GM12878 (cell line): Measurements from ENCODE around the gene PPT2. TPM values are rescaled to one million over a fixed set of nuclear protein-coding genes. Genes with fewer than 3 reads are reported as not detected.

Experiments used
- ATAC-seq: fragments of 200-7000 bp; cut with Tn5 transposase; 3 replicates; pipeline ENCODE4 v1.9.1; 2020; ENCODE audit warnings: mild to moderate bottlenecking, moderate library complexity
- BruUV-seq: library from RNA; stranded (reverse); fragments of 400-500 nt; replicated peaks from 2 replicates; lab custom pipeline; 2021; lab: Mats Ljungman, UMichigan
- CTCF ChIA-PET: fragments of 300-600 bp; sonication (Branson Sonifier 250); formaldehyde crosslinking; extraction: SDS; loops from one replicate; lab custom pipeline; 2021; ENCODE audit warnings: inconsistent platforms; lab: Yijun Ruan, JAX
- POLR2A ChIA-PET: fragments of 350-600 bp; formaldehyde crosslinking; extraction: SDS; loops from one replicate; lab custom pipeline; 2021; ENCODE audit warnings: inconsistent platforms; lab: Charles Lee
- RAD21 ChIA-PET: fragments of 300-600 bp; sonication (Branson Sonifier 250); formaldehyde crosslinking; loops from one replicate; lab custom pipeline; 2023; ENCODE audit warnings: antibody characterized with exemption; ENCODE audit not compliant: unreplicated experiment; lab: Charles Lee
- SMC1A ChIA-PET: fragments of 300-600 bp; sonication (Branson Sonifier 250); formaldehyde crosslinking; loops from one replicate; lab custom pipeline; 2023; ENCODE audit not compliant: unreplicated experiment, uncharacterized antibody; lab: Charles Lee
- DNase-seq: peaks from one replicate; pipeline ENCODE4 v3.0.0-alpha.2; 2011; ENCODE audit warnings: low read depth, low spot score
- FAIRE-seq: peaks from 3 replicates; lab custom pipeline; 2011; peaks lifted over from hg19 to GRCh38; lab: Jason Lieb, UNC
- H2AFZ ChIP-seq: 2 replicates; pipeline ENCODE4 v1.6.0; 2011; ENCODE audit warnings: low read depth, low read length, control low read depth; ENCODE audit not compliant: control insufficient read depth
- H3K27ac ChIP-seq: 2 replicates; pipeline ENCODE4 v1.5.1; 2011; ENCODE audit warnings: control low read depth; ENCODE audit not compliant: control insufficient read depth, insufficient read depth
- H3K27me3 ChIP-seq, 2 experiments: replicated peaks in 1 of 2; 2 replicates each; pipeline versions ENCODE4 v1.6.0 to v1.6.1; 2011; ENCODE audit warnings: low read length in 1 of 2; ENCODE audit not compliant: control insufficient read depth in 2 of 2, insufficient read depth in 2 of 2
- H3K36me3 ChIP-seq, 2 experiments: 2 replicates each; pipeline ENCODE4 v1.5.1; 2011; ENCODE audit warnings: low read length in 1 of 2; ENCODE audit not compliant: control insufficient read depth in 2 of 2, insufficient read depth in 2 of 2
- H3K4me1 ChIP-seq: 2 replicates; pipeline ENCODE4 v1.6.1; 2011; ENCODE audit warnings: mild to moderate bottlenecking, low read length, moderate library complexity, mixed read lengths; ENCODE audit not compliant: control insufficient read depth, insufficient read depth
- H3K4me2 ChIP-seq: 2 replicates; pipeline ENCODE4 v1.6.0; 2011; ENCODE audit warnings: control low read depth; ENCODE audit not compliant: control insufficient read depth, insufficient read depth
- H3K4me3 ChIP-seq: fragments of 200-600 bp; sonication (generic); 2 replicates; pipeline ENCODE4 v1.5.1; 2016
- H3K79me2 ChIP-seq: 2 replicates; pipeline ENCODE4 v1.6.0; 2011; ENCODE audit warnings: low read length; ENCODE audit not compliant: control insufficient read depth, insufficient read depth
- H3K9ac ChIP-seq: 2 replicates; pipeline ENCODE4 v1.8.0; 2011; ENCODE audit warnings: low read length, control low read depth, mixed read lengths; ENCODE audit not compliant: control insufficient read depth, insufficient read depth
- H3K9me3 ChIP-seq: replicated peaks from 3 replicates; pipeline ENCODE4 v1.5.1; 2011; ENCODE audit warnings: mild to moderate bottlenecking, low read length; ENCODE audit not compliant: control insufficient read depth, insufficient read depth
- H4K20me1 ChIP-seq: 2 replicates; pipeline ENCODE4 v1.6.0; 2011; ENCODE audit not compliant: control insufficient read depth, insufficient read depth
- CBX3 ChIP-seq: fragments of 200-600 bp; sonication (generic); IDR thresholded peaks from 2 replicates; pipeline ENCODE4 v1.6.1; 2016; ENCODE audit warnings: low read depth, borderline replicate concordance
- FOS ChIP-seq: IDR thresholded peaks from 3 replicates; pipeline ENCODE4 v1.6.1; 2011; ENCODE audit warnings: borderline replicate concordance; ENCODE audit not compliant: insufficient read length; ENCODE audit errors: extremely low read depth
- HDGF ChIP-seq: fragments of 450-650 bp; IDR thresholded peaks from 2 replicates; pipeline ENCODE4 v1.6.1; 2016; ENCODE audit warnings: antibody characterized with exemption
- LARP7 ChIP-seq: fragments of 450-650 bp; IDR thresholded peaks from 2 replicates; pipeline ENCODE4 v1.6.1; 2017; ENCODE audit warnings: mild to moderate bottlenecking
- SMARCA5 ChIP-seq: fragments of 450-650 bp; IDR thresholded peaks from 2 replicates; pipeline ENCODE4 v1.6.1; 2017; ENCODE audit warnings: mild to moderate bottlenecking
- SUZ12 ChIP-seq: fragments of 200-600 bp; sonication (generic); IDR thresholded peaks from one replicate; pipeline ENCODE4 v1.6.1; 2018; ENCODE audit warnings: antibody characterized with exemption, mild to moderate bottlenecking; ENCODE audit not compliant: unreplicated experiment
- TBL1XR1 ChIP-seq: IDR thresholded peaks from 2 replicates; pipeline ENCODE4 v1.6.1; 2012; ENCODE audit warnings: low read depth, low read length, improper control_type of control experiment
- ZNF24 ChIP-seq: fragments of 450-650 bp; IDR thresholded peaks from 2 replicates; pipeline ENCODE4 v1.6.1; 2017; ENCODE audit warnings: antibody characterized with exemption, mild to moderate bottlenecking
- WGBS: methylation state at CpG from one replicate; pipeline ENCODE4 v1.1.6; 2016; ENCODE audit warnings: low lambda C conversion rate; ENCODE audit not compliant: insufficient replicate concordance, insufficient coverage; ENCODE audit errors: missing lambda C conversion rate; 5-methylcytosine and 5-hydroxymethylcytosine counted together
- in situ Hi-C: fragments of 300-500 bp; cut with MboI; formaldehyde crosslinking; loops from 9 replicates; pipeline ENCODE4 v1.14.3; 2018; ENCODE audit warnings: mixed read lengths
- intact Hi-C: fragments of 100-400 bp; cut with micrococcal nuclease; formaldehyde crosslinking; loops from one replicate; pipeline ENCODE4 v1.14.2; 2022; ENCODE audit not compliant: unreplicated experiment
- polyA plus RNA-seq, 11 experiments: library from polyadenylated mRNA; depleted of rRNA in 4 of 11; unstranded in 6 of 11; stranded (reverse) in 5 of 11; fragments of >200 nt; fragmentation: Nextera tagmentation in 4 of 11; fragmentation: Illumina TruSeq in 1 of 11; extraction: Ambion mirVana in 4 of 11; extraction: Trizol in 1 of 11; gene quantifications; 1 replicate in 1 of 11; 2 replicates in 10 of 11; pipeline versions ENCODE4 v1.2.1 to v1.2.3, GENCODE V29; 2011 to 2016; ENCODE audit warnings: inconsistent platforms in 2 of 11, missing spikeins in 2 of 11, low read depth in 1 of 11
- total RNA-seq, 4 experiments: library from RNA; depleted of rRNA in 3 of 4; stranded (reverse); fragments of >200 nt in 3 of 4; fragmentation: Illumina TruSeq in 1 of 4; extraction: Trizol in 1 of 4; gene quantifications; 2 replicates each; pipeline versions ENCODE4 v1.2.1 to v1.2.3, GENCODE V29; 2013 to 2021
- TF ChIP-seq, protein P1 (sequence below): fragments of 150-350 bp; IDR thresholded peaks from 2 replicates; pipeline ENCODE4 v1.6.1; 2014; ENCODE audit warnings: mild to moderate bottlenecking, low read depth, low read length
- TF ChIP-seq, protein P2 (sequence below): IDR thresholded peaks from 2 replicates; pipeline ENCODE4 v1.6.1; 2011; ENCODE audit warnings: borderline replicate concordance, low read depth, mild to moderate bottlenecking, moderate library complexity, low read length; ENCODE audit not compliant: insufficient read depth, poor library complexity, severe bottlenecking

The PPT2 gene
- total and polyA plus RNA-seq, 10 of the 15 experiments (the other 5 are each of a cell fraction or from before 2014, with no cell fraction given): 1.3 to 25.5 (median 5.5) TPM

DNA sequence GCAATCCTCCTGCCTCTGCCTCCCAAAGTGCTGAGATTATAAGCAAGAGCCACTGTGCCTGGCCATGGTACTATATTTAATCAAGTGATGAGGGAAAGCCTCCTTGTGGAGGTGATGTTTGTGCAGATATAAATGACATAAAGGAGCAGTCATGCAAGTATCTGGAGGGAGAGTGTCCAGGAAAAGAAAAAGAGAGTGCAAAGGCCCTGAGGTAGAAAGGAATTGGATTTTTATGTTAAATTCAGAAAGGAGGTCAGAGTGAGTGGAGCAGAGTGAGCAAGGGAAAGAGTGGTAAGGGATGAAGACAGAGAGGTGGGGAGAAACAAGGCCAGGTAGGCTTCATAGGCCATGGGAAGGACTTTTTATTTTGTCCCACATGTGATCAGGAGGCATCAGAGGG lies 16.5 kb upstream of the PPT2 start (continued):
- no peak for TF ChIP-seq TBL1XR1
- TF ChIP-seq CBX3: no peak
- no peak for TF ChIP-seq SMARCA5

DNA sequence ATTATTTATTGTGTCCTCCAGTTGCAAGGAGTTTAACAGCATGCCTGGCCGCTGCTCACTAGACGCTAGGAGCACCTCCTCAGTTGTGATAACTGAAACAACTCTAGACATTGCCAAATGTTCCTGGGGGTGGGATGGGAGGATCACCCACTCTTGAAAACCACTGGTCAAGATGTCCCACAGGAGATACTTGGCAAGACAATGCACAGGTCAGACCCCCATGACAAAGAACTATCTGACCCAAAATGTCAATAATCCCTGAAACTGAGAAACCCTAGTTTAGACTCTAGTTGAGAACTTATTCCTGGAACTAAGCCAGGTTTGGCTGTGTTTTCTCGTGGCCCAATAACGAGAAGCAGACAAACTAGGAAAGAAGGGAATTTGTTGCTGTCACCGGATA lies 14.4 kb upstream of the PPT2 start:
- intact Hi-C loops: no loop called here
- no peak for FAIRE-seq
- H2AFZ ChIP-seq: no peak overlapping the region
- ChIA-PET CTCF (no interaction called here), POLR2A (interaction anchor here (0.7 kb wide), 1 partner anchor 9 kb away, joined by 7 read pairs; no protein-coding TSS in a partner anchor), SMC1A (no interaction called here), RAD21 (no interaction called here)
- no peak overlapping the region for H3K9ac ChIP-seq
- no peaks in the 10 kb centered on the region; a peak in 1 of 4 replicates for H3K27me3 ChIP-seq
- no peaks in the 10 kb centered on the region for H4K20me1 ChIP-seq
- H3K9me3 ChIP-seq: no peaks in the 10 kb centered on the region
- no peak for DNase-seq
- in situ Hi-C loops: no loop called here
- no peak overlapping the region for H3K4me2 ChIP-seq
- no TSS peak for BruUV-seq
- no peaks in the 10 kb centered on the region for H3K79me2 ChIP-seq
- no peaks in the 10 kb centered on the region for H3K4me1 ChIP-seq
- 64% methylated on average over 5 of the region's 5 CpGs for WGBS
- H3K27ac ChIP-seq: no peak overlapping the region
- ATAC-seq: no peak
- no peak overlapping the region for H3K4me3 ChIP-seq
- TF ChIP-seq LARP7: no peak
- TF ChIP-seq FOS: no peak
- TF ChIP-seq, protein P1, sequence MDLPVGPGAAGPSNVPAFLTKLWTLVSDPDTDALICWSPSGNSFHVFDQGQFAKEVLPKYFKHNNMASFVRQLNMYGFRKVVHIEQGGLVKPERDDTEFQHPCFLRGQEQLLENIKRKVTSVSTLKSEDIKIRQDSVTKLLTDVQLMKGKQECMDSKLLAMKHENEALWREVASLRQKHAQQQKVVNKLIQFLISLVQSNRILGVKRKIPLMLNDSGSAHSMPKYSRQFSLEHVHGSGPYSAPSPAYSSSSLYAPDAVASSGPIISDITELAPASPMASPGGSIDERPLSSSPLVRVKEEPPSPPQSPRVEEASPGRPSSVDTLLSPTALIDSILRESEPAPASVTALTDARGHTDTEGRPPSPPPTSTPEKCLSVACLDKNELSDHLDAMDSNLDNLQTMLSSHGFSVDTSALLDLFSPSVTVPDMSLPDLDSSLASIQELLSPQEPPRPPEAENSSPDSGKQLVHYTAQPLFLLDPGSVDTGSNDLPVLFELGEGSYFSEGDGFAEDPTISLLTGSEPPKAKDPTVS: no peak
- no peak for TF ChIP-seq HDGF
- TF ChIP-seq SUZ12: no peak
- TF ChIP-seq, protein P2, sequence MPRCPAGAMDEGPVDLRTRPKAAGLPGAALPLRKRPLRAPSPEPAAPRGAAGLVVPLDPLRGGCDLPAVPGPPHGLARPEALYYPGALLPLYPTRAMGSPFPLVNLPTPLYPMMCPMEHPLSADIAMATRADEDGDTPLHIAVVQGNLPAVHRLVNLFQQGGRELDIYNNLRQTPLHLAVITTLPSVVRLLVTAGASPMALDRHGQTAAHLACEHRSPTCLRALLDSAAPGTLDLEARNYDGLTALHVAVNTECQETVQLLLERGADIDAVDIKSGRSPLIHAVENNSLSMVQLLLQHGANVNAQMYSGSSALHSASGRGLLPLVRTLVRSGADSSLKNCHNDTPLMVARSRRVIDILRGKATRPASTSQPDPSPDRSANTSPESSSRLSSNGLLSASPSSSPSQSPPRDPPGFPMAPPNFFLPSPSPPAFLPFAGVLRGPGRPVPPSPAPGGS: no peak
- TF ChIP-seq ZNF24: no peak
- H3K36me3 ChIP-seq: no peaks in the 10 kb centered on the region
